ENCODE data around the gene CYP4F22.
"Not testable (repeated sequence)": the region's sequence is repeated elsewhere in the genome, so short reads cannot be mapped to it uniquely, and the experiment has no call there.

Gene CYP4F22

DNA sequence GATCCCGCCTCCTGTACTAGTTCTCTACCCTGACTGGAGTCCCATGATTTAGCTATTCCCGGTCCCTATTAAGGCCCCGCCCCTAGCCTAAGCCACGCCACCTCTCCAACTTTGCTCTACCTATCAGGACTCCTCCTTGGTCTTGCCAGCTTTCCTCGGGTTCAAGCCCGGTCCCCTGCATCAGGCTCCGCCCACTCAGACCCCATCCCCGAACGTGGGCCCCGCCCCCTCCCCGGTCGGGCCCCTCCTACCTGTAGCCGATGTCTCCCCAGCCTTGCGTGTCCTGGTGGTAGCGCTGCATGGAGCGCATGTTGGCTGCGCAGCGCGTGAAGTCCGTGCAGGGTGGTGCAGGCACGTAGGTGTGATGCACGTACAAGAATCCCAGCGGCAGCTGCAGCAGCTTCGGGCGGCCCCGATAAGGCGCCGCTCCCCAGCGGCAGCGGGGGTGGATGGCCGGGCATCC is 36.7 kb upstream of the CYP4F22 start:
- H3K4me1 ChIP-seq (ENCODE audit: control insufficient read depth, insufficient read depth, low read length, poor library complexity, severe bottlenecking): peaks cover 24% of the 10 kb centered on the region
- no peak overlapping the region for H3K4me3 ChIP-seq (ENCODE audit: insufficient read depth, low read depth, low read length, poor library complexity, severe bottlenecking)
- no peaks in the 10 kb centered on the region for H3K27me3 ChIP-seq (replicated peaks; ENCODE audit: control insufficient read depth, insufficient read depth, low read length, poor library complexity, severe bottlenecking)
- no peaks in the 10 kb centered on the region for H3K36me3 ChIP-seq (ENCODE audit: control insufficient read depth, insufficient read depth, low read length)
- DNase-seq: no peak
- H3K27ac ChIP-seq (ENCODE audit: insufficient read depth, low read length, poor library complexity, severe bottlenecking): no peak overlapping the region
- no peaks in the 10 kb centered on the region for H3K9me3 ChIP-seq (ENCODE audit: control insufficient read depth, low read length)

DNA sequence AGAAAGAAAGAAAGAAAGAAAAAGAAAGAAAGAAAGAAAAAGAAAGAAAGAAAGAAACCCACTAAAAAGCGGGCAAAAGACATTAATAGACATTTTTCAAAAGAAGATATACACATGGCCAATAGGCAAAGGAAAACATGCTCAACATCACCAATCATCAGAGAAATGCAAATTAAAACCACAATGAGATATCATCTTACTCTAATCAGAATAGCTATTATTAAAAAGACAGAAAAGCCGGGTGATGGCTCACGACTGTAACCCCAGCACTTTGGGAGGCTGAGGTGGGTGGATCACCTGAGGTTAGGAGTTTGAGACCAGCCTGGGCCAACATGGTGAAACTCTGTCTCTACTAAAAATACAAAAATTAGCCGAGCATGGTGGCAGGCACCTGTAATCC is 34.5 kb upstream of the CYP4F22 start:
- H3K9me3 ChIP-seq (ENCODE audit: control insufficient read depth, low read length); H3K27me3 ChIP-seq (replicated peaks; ENCODE audit: control insufficient read depth, insufficient read depth, low read length, poor library complexity, severe bottlenecking); H3K36me3 ChIP-seq (ENCODE audit: control insufficient read depth, insufficient read depth, low read length); DNase-seq; H3K4me3 ChIP-seq (ENCODE audit: insufficient read depth, low read depth, low read length, poor library complexity, severe bottlenecking); H3K27ac ChIP-seq (ENCODE audit: insufficient read depth, low read length, poor library complexity, severe bottlenecking): not testable (repeated sequence)
- peaks cover 16% of the 10 kb centered on the region for H3K4me1 ChIP-seq (ENCODE audit: control insufficient read depth, insufficient read depth, low read length, poor library complexity, severe bottlenecking)

- H3K27me3 ChIP-seq (replicated peaks; ENCODE audit: control insufficient read depth, insufficient read depth, low read length, poor library complexity, severe bottlenecking): no peaks in the 10 kb centered on the region
- DNase-seq: no peak
- no peaks in the 10 kb centered on the region for H3K36me3 ChIP-seq (ENCODE audit: control insufficient read depth, insufficient read depth, low read length)
- H3K9me3 ChIP-seq (ENCODE audit: control insufficient read depth, low read length): no peaks in the 10 kb centered on the region
- H3K4me1 ChIP-seq (ENCODE audit: control insufficient read depth, insufficient read depth, low read length, poor library complexity, severe bottlenecking): peaks cover 7% of the 10 kb centered on the region
- H3K27ac ChIP-seq (ENCODE audit: insufficient read depth, low read length, poor library complexity, severe bottlenecking): no peak overlapping the region
- H3K4me3 ChIP-seq (ENCODE audit: insufficient read depth, low read depth, low read length, poor library complexity, severe bottlenecking): no peak overlapping the region
Measured at GRCh38 chr19:15475169-15475568, 33.2 kb upstream of the CYP4F22 start.

GRCh38 chr19:15475611-15476010 is 32.7 kb upstream of the CYP4F22 start:
- peaks cover 7% of the 10 kb centered on the region for H3K4me1 ChIP-seq (ENCODE audit: control insufficient read depth, insufficient read depth, low read length, poor library complexity, severe bottlenecking)
- H3K27ac ChIP-seq (ENCODE audit: insufficient read depth, low read length, poor library complexity, severe bottlenecking): no peak overlapping the region
- no peaks in the 10 kb centered on the region for H3K36me3 ChIP-seq (ENCODE audit: control insufficient read depth, insufficient read depth, low read length)
- H3K9me3 ChIP-seq (ENCODE audit: control insufficient read depth, low read length): no peaks in the 10 kb centered on the region
- H3K4me3 ChIP-seq (ENCODE audit: insufficient read depth, low read depth, low read length, poor library complexity, severe bottlenecking): no peak overlapping the region
- DNase-seq: no peak
- H3K27me3 ChIP-seq (replicated peaks; ENCODE audit: control insufficient read depth, insufficient read depth, low read length, poor library complexity, severe bottlenecking): no peaks in the 10 kb centered on the region

DNA sequence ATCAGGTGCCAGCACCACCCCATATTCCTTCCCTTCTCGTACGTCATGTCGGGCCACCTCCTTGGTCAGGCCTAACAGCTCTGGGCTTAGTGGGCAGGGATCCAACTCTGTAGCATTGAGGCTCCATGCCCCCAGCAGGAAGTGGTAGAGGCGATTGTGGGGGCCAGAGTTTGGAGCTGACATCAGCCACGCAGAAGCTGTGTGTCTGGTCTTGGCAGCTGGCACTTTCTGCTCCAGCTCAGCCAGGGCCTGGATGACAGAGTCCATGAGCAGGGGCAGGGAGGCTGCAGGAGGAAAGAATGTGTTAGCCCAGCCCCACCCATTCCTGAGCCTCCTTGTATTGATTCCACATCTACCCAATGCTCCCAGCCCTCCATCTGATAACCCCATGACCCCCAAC is 32.0 kb upstream of the CYP4F22 start:
- H3K27me3 ChIP-seq (replicated peaks; ENCODE audit: control insufficient read depth, insufficient read depth, low read length, poor library complexity, severe bottlenecking): no peaks in the 10 kb centered on the region
- DNase-seq: no peak
- H3K4me3 ChIP-seq (ENCODE audit: insufficient read depth, low read depth, low read length, poor library complexity, severe bottlenecking): no peak overlapping the region
- peaks cover 7% of the 10 kb centered on the region for H3K4me1 ChIP-seq (ENCODE audit: control insufficient read depth, insufficient read depth, low read length, poor library complexity, severe bottlenecking)
- H3K27ac ChIP-seq (ENCODE audit: insufficient read depth, low read length, poor library complexity, severe bottlenecking): no peak overlapping the region
- no peaks in the 10 kb centered on the region for H3K36me3 ChIP-seq (ENCODE audit: control insufficient read depth, insufficient read depth, low read length)
- H3K9me3 ChIP-seq (ENCODE audit: control insufficient read depth, low read length): no peaks in the 10 kb centered on the region

DNA sequence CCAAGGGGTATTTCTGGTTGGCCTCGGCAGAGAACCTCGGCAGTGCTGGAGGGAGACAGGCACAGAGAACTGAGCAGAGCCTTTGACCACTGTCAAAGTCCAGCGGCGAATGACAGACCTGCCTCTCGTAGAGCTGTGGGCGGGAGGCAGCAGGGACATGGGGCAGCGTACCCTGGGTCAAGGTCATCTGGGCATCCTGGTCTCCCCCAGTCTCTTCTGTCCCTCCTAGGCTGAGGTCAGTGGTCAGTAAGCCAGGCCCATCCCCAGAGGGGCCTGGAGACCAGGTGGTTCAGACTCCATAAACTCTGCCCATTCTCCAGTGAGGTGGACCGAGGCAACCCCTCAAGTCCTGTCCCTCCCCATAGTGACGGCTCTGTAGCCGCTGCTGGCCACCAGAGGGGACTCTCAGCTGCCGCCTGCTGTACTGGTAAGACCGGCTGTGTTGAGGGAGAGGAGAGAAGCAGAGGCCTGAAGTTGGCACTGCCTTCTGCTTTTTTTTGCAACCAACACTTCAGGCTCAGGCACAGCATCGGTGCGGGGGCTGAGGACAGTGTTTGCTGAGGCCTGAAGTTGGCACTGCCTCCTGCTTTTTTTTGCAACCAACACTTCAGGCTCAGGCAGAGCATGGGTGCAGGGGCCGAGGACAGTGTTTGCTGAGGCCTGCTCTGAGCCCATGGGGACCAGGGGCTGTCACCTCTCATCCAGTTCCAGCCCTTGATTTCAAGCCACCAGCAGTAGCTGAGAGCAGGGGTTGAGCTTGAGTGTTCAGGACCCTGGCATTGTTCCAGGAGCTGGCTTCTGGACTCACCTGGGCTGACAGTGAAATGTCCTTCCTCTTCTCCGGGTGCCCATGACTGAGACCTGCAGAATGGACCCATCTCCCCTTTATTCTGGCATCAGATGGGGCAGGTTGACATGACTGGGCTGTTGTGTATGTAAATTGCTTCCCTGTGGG is 28.7 kb upstream of the CYP4F22 start, which contains the start of gene PGLYRP2:
PGLYRP2 (minus strand) TSS at position 111 of the 955 bp plus-strand sequence. CDS start 130 bp downstream, outside the sequence.
- H3K4me3 ChIP-seq (ENCODE audit: insufficient read depth, low read depth, low read length, poor library complexity, severe bottlenecking): no peak within 1 kb of the TSS
- H3K9me3 ChIP-seq (ENCODE audit: control insufficient read depth, low read length): no peaks in the 10 kb centered on the region
- no peaks in the 10 kb centered on the region for H3K36me3 ChIP-seq (ENCODE audit: control insufficient read depth, insufficient read depth, low read length)
- DNase-seq: no peak
- H3K27me3 ChIP-seq (replicated peaks; ENCODE audit: control insufficient read depth, insufficient read depth, low read length, poor library complexity, severe bottlenecking): no peaks in the 10 kb centered on the region
- H3K4me1 ChIP-seq (ENCODE audit: control insufficient read depth, insufficient read depth, low read length, poor library complexity, severe bottlenecking): peaks cover 7% of the 10 kb centered on the region
- H3K27ac ChIP-seq (ENCODE audit: insufficient read depth, low read length, poor library complexity, severe bottlenecking): no peak within 1 kb of the TSS

DNA sequence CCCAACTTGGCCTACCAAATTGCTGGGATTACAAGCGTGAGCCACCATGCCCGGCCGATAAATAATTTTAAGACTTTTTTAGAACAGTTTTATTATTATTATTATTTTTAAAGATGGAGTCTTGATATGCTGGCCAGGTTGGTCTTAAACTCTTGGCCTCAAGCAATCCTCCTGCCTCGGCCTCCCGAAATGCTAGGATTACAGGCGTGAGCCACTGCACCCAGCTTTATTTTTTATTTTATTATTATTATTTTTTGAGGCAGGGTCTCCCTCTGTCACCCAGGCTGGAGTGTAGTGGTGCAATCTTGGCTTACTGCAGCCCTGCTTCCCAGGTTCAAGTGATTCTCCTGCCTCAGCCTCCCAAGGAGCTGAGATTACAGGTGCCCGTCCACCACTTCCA is 27.3 kb upstream of the CYP4F22 start:
- H3K9me3 ChIP-seq (ENCODE audit: control insufficient read depth, low read length); H3K27me3 ChIP-seq (replicated peaks; ENCODE audit: control insufficient read depth, insufficient read depth, low read length, poor library complexity, severe bottlenecking): not testable (repeated sequence)

GRCh38 chr19:15485768-15486167 is 22.6 kb upstream of the CYP4F22 start:
- not testable (repeated sequence) for DNase-seq; H3K9me3 ChIP-seq (ENCODE audit: control insufficient read depth, low read length); H3K4me3 ChIP-seq (ENCODE audit: insufficient read depth, low read depth, low read length, poor library complexity, severe bottlenecking); H3K36me3 ChIP-seq (ENCODE audit: control insufficient read depth, insufficient read depth, low read length); H3K27me3 ChIP-seq (replicated peaks; ENCODE audit: control insufficient read depth, insufficient read depth, low read length, poor library complexity, severe bottlenecking); H3K4me1 ChIP-seq (ENCODE audit: control insufficient read depth, insufficient read depth, low read length, poor library complexity, severe bottlenecking); H3K27ac ChIP-seq (ENCODE audit: insufficient read depth, low read length, poor library complexity, severe bottlenecking)

More for the DNA sequence above, 27.3 kb upstream of the CYP4F22 start:
- H3K36me3 ChIP-seq (ENCODE audit: control insufficient read depth, insufficient read depth, low read length); DNase-seq; H3K4me1 ChIP-seq (ENCODE audit: control insufficient read depth, insufficient read depth, low read length, poor library complexity, severe bottlenecking); H3K27ac ChIP-seq (ENCODE audit: insufficient read depth, low read length, poor library complexity, severe bottlenecking); H3K4me3 ChIP-seq (ENCODE audit: insufficient read depth, low read depth, low read length, poor library complexity, severe bottlenecking): not testable (repeated sequence)

- no peak for DNase-seq
- no peak overlapping the region for H3K27ac ChIP-seq (ENCODE audit: insufficient read depth, low read length, poor library complexity, severe bottlenecking)
- no peaks in the 10 kb centered on the region for H3K27me3 ChIP-seq (replicated peaks; ENCODE audit: control insufficient read depth, insufficient read depth, low read length, poor library complexity, severe bottlenecking)
- H3K4me3 ChIP-seq (ENCODE audit: insufficient read depth, low read depth, low read length, poor library complexity, severe bottlenecking): no peak overlapping the region
- no peaks in the 10 kb centered on the region for H3K9me3 ChIP-seq (ENCODE audit: control insufficient read depth, low read length)
- no peaks in the 10 kb centered on the region for H3K36me3 ChIP-seq (ENCODE audit: control insufficient read depth, insufficient read depth, low read length)
- no peaks in the 10 kb centered on the region for H3K4me1 ChIP-seq (ENCODE audit: control insufficient read depth, insufficient read depth, low read length, poor library complexity, severe bottlenecking)
Measured at GRCh38 chr19:15487038-15487437, 21.3 kb upstream of the CYP4F22 start.

DNA sequence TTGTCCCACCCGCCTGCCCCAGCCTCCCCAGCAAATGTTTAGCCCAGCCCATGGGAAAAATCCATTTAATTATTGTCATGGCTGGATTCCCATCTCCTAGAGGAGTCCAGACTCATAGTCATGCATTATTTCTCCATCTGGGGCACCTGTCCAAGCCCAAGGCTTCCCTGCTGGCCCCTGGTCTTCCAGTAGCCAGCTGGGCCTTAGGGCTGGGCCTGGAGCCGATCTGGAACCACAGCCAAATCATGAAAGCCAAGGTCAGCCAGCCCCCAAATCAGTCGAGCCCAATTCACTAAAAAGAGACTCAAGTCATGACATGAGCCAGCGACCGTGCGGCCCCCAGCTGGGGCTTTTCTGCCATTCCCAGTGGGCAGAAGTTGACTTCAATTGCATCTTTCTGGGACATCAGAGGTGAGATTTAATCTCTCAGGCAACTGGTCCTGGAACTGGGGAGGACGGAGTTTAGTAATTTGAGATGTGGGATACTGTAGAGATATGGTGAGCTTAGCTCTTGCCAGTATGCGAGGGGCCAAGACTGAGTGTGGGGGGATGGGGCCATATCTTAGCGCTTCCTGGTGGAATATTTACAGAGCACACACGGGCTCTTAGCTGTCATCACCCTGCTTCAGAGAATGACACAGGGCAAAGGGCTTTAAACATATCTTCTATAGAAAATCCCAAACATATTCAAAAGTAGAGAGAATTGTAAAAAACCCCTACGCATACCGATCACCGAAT is 19.7 kb upstream of the CYP4F22 start:
- Histone ChIP-seq H3K27ac (ENCODE audit: insufficient read depth, low read length, poor library complexity, severe bottlenecking) (no peak overlapping the region), H3K4me3 (ENCODE audit: insufficient read depth, low read depth, low read length, poor library complexity, severe bottlenecking) (no peak overlapping the region), H3K36me3 (ENCODE audit: control insufficient read depth, insufficient read depth, low read length) (no peaks in the 10 kb centered on the region), H3K9me3 (ENCODE audit: control insufficient read depth, low read length) (no peaks in the 10 kb centered on the region), H3K4me1 (ENCODE audit: control insufficient read depth, insufficient read depth, low read length, poor library complexity, severe bottlenecking) (no peaks in the 10 kb centered on the region), H3K27me3 (replicated peaks; ENCODE audit: control insufficient read depth, insufficient read depth, low read length, poor library complexity, severe bottlenecking) (no peaks in the 10 kb centered on the region)
- DNase-seq: no peak

Measured in effector memory CD4-positive, alpha-beta T cell (primary cell).